Activated CD4-positive, alpha-beta T cell treated with anti-CD3 and anti-CD28 coated beads, Interleukin-2, amount 50 U/mL, for 24 hours (primary cell): ENCODE data around the gene MFAP3L.
"Not testable (repeated sequence)": the region's sequence is repeated elsewhere in the genome, so short reads cannot be mapped to it uniquely, and the experiment has no call there.

Experiments
- DNase-seq, 2 donors: peaks; one replicate each; pipeline ENCODE4 v3.0.0-alpha.2; 2020; ENCODE audit warnings: low read depth in 1 of 2, low spot score in 1 of 2

MFAP3L gene

DNA sequence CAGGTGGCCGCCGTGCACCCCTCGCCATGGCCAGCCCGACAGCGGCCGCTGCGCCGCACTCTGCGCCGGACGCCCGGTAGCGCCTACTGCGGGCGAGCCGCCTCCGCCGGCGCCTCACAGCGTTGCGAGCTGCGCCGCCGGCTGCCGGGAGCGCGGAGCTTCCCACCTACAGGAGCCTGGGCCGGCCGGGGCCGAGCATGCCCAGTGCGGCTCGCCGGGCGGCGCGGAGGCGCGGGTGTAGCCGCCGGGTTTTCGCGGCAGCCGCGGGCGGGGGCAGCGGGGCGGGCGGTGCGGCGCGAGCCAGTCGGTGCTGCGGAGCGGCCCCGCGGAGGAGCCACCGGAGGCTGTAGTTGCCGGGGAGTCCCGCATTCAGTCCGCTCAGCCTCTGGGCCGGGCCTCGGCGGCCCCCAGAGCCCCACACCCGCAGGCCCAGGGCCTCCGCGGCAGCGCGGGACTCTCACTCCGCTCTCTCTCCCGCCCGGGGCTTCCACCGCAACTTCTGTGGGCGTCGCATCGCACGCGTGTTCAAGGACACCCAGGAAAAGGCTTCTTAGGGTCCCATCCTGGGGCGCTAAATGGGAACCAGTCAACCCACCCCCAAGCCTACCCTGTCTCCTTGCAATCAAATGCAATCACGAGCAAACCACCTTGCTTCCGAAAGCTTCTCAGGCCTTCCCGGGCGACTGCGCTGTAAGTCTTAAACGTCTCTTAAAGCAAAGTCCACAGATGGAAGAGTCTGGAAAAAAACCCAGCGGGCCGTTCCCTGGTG, at the start of gene MFAP3L:
MFAP3L (minus strand) TSS at position 143 of the 769 bp plus-strand sequence. CDS start 20,518 bp downstream, outside the sequence.
- DNase-seq, result peak; percentile 59 to 76

DNA sequence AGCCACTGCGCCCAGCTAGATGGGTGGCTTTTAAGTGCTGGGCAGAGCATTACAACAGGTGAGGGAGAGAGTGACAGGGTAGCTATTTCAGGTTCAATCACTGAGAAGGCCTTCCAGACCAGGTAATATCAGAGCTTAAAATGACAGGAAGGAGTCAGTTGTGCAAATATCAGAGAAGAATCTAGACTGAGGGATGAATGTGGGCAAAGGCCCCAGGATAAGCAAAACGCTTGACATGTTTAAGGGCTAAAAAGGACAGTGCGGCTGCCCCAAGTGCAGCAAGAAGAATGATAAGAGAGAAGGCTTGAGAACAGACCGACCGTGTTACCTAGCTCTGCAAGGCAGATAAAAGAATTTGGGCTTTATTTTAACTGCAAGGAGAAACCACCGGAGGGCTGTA, 45.0 kb upstream of the MFAP3L start:
- no peak for DNase-seq

DNA sequence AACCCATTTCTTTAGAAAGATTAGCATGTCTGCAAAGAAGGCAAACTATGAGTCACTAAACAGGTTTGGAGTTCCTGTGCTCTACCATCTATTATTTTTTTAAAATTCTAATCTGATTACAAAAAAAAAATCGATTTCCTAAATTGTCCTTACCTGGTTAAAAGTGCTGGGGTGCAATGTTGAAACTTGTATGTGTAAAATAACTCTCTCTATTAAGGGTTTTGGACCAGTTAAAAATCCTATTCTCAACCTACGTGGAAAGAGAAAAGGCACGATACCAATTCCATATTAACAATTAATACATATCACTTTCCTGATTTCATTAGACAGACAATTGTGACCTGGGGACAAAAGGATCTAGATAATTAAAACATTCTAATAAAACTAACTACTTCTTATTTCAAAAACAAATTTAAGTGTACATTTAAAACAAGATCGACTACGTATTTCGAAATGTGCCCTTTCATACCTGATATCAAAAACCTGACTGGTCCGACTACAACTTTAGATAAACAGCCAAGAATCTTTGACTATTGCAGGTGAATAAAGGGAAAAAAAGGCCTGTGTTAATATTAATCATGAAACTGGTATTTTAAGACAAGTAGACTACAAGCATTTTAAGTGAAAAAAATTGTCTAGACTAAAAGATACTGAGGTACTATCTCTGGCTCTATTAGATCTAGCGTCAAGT, 42.4 kb upstream of the MFAP3L start:
- DNase-seq, result no peak

DNA sequence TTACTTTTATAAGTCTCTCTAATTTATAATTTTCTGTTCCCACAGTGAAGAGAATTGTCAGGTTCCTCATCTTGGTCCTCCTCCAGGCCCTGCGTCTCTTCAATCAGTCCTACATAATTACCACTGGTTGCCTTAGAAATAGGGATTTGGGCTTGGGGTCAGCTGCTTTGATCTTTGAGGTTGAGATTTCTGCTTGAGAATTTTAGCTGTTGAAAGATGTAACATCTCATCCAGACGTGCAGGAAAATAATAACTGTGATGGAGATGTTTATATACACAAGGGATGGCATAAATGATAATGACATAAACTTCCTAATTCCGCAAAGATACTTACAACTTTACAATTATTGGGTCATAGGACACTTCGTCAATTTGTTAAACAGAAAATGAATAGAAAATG, 33.2 kb upstream of the MFAP3L start:
- no peak for DNase-seq

- DNase-seq, result no peak
Measured at GRCh38 chr4:170058826-170059225, 32.6 kb upstream of the MFAP3L start.

DNA sequence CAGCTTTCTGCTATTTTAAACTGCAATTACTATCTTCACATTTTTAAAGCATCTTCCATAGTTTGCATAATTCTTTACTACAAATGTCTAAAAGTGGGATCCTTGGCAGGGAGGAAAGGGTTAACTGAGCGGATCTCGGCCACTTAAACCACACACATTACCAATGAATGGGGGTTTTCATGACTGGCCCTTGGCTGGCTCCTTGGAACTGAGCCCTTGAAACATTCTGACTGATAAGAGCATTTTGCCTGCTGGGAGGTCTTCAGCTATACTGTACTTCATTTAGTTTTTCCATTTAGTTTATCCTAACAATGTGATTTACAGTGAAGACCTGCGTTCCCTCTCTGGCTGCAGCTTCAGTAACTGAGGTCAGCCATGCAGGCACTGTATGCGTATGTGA, 31.7 kb upstream of the MFAP3L start:
- DNase-seq, result no peak

DNA sequence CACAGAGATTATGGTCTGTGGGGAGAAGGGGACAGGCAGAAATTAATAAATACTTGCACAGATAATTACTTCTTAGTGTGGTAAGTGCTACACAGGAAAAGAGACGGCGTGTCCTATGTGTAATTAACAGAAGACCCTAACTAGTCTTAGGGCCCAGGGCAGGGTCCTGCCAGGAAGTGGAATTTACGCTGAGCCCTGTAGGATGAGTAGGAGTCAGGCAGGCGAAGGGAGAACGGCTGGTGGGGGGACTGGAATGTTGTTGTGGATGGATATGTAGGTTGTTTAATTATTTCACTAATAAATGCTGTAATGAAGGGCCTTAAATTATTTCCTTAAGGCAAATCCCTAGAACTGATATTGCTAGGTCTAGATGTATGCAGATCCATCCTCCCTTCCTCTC, 26.7 kb upstream of the MFAP3L start:
- no peak for DNase-seq

- DNase-seq, result no peak
Measured at GRCh38 chr4:170051402-170051801, 25.2 kb upstream of the MFAP3L start.

DNA sequence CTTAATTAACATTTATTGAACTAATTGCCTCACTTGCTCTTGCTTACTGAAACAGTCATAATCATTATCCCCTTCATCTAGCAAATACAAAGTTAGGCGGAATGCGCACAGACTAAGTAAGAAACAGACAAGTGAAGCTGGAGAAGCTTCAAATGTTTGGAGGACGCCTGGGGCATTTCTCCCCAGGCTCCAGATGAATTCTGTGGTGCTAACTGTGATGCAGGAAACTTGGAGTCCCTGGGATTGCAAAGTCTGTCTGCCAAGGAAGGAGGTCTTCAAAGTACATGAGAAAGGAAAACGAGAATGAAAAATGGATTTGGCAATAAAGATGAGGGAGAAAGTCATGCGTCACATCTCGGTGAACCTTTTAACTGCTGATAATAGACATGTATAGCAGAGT, 23.6 kb upstream of the MFAP3L start:
- no peak for DNase-seq

DNA sequence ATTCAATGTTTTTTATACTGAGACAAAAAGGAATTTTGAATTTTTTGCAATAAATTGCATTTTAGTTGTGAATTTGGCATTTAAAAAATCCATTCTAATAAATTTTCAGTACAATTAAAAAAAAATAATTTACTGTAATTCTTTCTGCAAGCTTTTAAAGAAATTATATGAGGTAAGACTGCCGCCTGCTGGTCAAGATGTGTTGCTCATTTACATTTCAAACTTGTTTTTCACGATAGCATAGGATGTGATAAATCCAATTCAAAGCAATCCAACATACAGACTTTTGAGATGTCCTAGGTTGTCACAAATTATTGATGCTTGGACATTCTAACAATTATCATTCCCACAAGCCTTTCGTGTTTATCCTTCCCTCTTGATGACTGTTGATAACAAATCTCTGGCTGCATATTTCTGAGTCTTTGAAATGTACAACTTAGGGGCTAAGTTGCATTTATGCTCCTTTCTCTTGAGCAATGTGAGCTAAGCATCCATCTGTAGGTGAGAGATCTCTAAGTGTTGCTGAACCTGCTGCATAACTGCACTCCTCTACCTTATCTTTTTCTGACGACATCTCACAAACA, 21.7 kb upstream of the MFAP3L start:
- peak in 1 of 2 donors; percentile 37 for DNase-seq

GRCh38 chr4:170046156-170046555, 20.0 kb upstream of the MFAP3L start:
- DNase-seq, result not testable (repeated sequence)

- no peak for DNase-seq
Measured at GRCh38 chr4:170040031-170040680, 14.0 kb upstream of the MFAP3L start.

DNA sequence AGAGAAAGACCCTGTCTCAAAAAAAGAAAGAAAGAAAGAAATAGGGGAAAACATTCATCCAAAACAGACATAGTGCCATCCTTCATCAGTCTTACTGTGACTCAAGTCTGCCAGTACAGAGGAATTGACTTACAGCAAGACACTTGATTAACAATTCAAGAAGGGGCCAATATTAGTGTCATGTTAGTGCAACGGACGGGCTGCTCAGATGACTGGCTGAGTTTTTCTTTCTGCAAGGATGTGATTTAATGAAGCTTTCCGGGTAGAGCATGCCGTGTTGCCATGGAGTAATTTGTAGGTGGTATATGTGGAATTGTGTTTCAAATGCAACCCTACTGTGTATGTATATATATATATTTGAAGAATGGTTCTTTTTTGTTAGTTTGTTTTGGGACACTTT, 12.6 kb upstream of the MFAP3L start:
- no peak for DNase-seq

- no peak for DNase-seq
Measured at GRCh38 chr4:170038232-170038631, 12.0 kb upstream of the MFAP3L start.

DNA sequence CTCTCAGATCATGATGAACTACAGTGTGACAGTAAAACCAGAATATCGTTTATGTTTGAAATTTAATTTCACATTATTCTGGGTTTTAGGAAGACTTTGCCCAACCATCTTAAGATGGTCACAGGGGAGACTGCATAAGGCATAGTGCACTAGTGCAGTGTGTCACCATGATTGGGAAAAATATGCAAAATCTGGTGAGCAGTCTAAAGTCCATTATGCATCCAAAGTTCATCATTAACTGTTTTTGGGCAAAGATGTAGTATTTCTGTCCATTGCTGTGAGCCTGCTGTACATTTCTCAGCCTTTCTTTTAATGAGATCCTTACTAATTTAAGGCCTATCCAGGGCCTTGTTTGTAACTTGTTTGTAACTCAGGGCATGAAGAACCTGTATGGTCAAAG, 11.3 kb upstream of the MFAP3L start:
- no peak for DNase-seq

- no peak for DNase-seq
Measured at GRCh38 chr4:170035845-170036244, 9.7 kb upstream of the MFAP3L start.

DNA sequence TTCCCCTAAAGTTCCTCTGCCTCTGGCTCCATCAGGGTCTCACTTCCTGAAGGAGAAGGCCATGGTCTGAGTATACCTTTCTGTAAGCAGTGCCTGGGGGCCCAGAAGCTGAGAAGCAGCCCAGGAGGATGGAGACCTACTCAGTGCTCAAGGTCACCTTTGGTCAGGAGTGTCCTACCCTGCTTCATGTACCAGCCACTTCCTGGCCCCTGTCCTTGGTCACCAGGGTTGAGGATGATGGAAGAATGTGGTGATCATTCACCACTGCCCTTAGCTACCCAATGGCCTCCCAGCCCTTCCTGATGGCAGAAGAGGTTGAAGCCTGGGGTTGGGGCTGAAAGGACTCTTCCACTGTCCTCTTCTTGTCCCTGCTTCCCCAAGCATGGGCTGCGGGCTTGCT, 9.0 kb upstream of the MFAP3L start:
- DNase-seq, result no peak

DNA sequence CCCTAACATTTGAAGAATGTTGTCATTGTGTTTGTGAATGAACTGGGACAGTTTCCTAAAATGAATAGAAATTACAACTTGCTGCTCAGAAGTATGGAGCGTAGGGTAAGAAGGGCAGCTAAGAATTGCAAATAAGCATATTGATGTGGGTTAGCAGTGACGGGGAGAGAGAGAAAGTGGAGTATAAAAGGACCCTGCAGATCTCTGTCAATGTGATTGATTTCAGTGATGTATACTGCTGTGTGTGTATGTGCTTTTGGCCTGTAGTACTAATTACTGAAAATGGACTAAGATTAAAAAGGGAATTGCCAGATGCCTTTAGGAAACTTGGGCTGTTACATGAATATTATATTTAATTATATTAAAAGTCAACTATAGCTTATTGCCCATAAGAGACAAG, 7.8 kb upstream of the MFAP3L start:
- no peak for DNase-seq

DNA sequence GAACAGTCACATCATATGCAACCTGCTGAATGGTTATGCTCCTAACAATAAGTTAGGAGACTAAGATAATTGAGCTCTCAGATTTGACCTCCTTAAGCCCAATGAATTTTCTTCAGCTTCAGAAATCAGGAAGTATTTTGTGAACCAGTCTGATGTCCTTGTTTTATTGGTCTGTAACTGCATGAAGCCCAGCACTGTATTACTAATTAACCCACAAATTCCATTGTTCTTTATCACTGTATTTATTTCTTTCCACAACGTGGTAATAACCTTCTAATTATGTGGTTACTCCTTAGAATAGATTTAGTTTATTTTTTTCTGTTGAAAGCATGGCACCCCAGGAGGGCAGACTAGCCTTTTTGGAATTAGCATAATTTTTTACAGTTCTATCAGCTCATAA, 3.9 kb upstream of the MFAP3L start:
- no peak for DNase-seq

DNA sequence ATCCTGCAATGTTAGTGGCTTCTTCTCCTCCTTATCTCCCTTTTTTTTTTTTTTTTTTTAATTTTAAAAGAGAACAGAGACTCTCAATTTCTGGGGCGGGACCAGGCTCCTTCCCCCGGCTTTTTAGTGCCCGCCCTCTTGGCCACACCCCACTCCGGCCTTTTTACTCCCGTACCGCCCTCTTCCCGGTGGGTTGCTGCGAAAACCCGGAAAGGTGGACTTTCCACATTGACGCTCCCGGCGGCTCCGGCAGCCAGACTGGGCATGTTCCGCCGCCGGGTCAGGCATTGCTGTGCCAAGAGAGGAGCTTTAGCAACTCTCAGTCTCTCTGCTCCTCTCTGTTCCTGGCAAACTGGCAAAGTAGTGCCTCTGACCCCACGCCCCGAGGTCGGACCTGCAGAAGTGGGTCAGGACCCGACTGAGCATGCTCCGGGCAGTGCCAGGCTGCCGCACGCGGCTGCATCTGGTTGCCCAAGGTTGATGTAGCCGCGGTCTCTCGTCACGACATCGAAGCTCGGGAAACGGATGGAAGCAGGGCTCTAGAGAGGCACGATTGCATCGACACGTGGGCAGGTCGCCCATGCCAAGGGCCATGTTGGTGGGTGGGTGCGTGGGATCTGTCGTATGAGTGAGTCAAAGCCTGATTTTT, 1.1 kb upstream of the MFAP3L start:
- peak; percentile 85 to 90 for DNase-seq

GRCh38 chr4:170025523-170026252, 507 bp downstream of the MFAP3L start:
- DNase-seq, result no peak
